ENCODE data around the gene MS4A3. TPM values are rescaled to one million over a fixed set of nuclear protein-coding genes. Genes with fewer than 3 reads are reported as not detected.
"Not testable (repeated sequence)": the region's sequence is repeated elsewhere in the genome, so short reads cannot be mapped to it uniquely, and the experiment has no call there.

The MS4A3 gene
- total and polyA plus RNA-seq, 2 donors = 2.2 to 7.8 TPM

DNA sequence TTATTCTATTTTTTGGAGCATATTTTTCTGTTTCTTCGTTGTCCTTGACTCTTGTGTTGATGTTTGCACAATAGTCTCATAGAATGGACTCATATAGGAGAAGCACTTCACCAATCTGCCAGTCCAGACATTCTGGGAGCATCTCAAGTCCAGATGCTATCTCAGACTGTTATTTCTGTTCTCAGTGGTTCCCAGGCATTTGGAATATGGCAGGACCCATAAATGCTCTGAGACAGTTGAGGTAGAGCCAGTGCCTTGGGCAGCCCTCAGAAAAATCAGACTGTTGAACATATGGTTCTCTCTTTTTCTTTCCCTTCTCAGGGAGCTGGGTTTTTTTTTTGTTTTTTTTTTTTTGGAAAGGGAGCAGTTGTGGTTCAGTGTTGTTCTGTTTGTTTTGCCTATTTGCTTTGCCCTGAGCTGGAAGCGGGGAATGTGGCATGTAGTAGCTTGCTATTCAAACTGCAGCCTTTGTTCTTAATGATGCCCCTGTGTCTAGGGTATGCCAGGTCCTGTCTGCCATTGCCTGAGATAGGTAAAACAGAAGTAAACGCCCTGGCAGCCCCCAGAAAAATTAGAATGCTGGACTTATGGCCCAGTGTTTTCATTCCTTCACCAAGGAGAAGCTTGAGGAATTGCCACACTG, 28.3 kb downstream of the MS4A3 start:
- no peaks in the 10 kb centered on the region for H3K36me3 ChIP-seq (ENCODE audit: control insufficient read depth in 2 of 2, insufficient read depth in 2 of 2, low read length in 1 of 2)
- H3K27ac ChIP-seq (ENCODE audit: low read depth in 1 of 2, low read length in 1 of 2) = no peak overlapping the region
- no peak for DNase-seq (ENCODE audit: low read depth in 6 of 9, low spot score in 9 of 9)
- H3K27me3 ChIP-seq (ENCODE audit: control insufficient read depth in 2 of 2, insufficient read depth in 1 of 2, low read length in 1 of 2) = no peaks in the 10 kb centered on the region
- 92% methylated on average over 3 of the region's 3 CpGs for WGBS
- no peaks in the 10 kb centered on the region for H3K4me1 ChIP-seq (ENCODE audit: control insufficient read depth in 2 of 2, insufficient read depth in 2 of 2, low read length in 2 of 2)
- no peaks in the 10 kb centered on the region for H3K9me3 ChIP-seq (ENCODE audit: control insufficient read depth in 2 of 2, insufficient read depth in 1 of 2, low read length in 1 of 2)
- no peak overlapping the region for H3K4me3 ChIP-seq (ENCODE audit: low read length in 2 of 2)

DNA sequence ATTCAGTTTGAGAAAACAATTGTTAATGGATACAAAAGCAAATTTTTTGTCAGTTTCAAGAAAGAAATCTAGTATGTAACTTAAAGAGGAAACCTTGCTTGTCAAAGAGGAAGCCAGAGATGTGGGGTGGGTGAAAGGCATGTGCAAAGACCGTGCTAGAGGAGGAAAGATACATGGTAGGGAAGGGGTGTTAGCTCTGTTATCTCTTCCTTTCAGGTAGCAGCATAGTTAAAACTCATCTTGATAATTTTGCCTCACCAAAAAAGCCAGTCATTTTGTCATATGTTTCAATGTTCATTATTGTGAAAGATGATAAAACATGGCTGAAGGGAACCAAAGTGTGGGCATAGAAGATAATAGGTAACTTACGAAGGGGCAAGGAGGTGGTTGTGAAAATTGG, 29.4 kb downstream of the MS4A3 start:
- Histone ChIP-seq H3K27ac (ENCODE audit: low read depth in 1 of 2, low read length in 1 of 2) (no peak overlapping the region), H3K9me3 (ENCODE audit: control insufficient read depth in 2 of 2, insufficient read depth in 1 of 2, low read length in 1 of 2) (no peaks in the 10 kb centered on the region), H3K4me1 (ENCODE audit: control insufficient read depth in 2 of 2, insufficient read depth in 2 of 2, low read length in 2 of 2) (no peaks in the 10 kb centered on the region), H3K36me3 (ENCODE audit: control insufficient read depth in 2 of 2, insufficient read depth in 2 of 2, low read length in 1 of 2) (no peaks in the 10 kb centered on the region), H3K27me3 (ENCODE audit: control insufficient read depth in 2 of 2, insufficient read depth in 1 of 2, low read length in 1 of 2) (no peaks in the 10 kb centered on the region), H3K4me3 (ENCODE audit: low read length in 2 of 2) (no peak overlapping the region)
- WGBS = 59% methylated on average over 2 of the region's 2 CpGs
- no peak for DNase-seq (ENCODE audit: low read depth in 6 of 9, low spot score in 9 of 9)

DNA sequence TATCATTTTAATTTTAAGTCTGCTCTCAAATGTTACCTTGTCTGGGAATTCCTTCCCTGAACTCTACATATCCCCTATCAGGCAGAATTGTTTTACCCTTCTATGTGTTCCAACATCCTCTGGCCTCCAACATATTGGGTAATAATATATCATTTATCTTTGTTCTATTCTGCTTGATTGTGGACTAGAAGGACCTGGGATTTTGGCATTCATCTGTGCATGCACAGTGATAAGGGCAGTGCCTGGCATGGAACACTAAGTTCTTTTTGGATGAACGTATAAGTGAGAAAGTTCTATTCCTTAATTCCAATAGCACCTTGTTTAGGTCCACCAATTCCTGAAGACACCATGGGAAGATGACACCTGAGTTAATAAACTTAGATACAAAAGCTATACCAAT, 30.8 kb downstream of the MS4A3 start:
- Histone ChIP-seq H3K27ac (ENCODE audit: low read depth in 1 of 2, low read length in 1 of 2) (no peak overlapping the region), H3K9me3 (ENCODE audit: control insufficient read depth in 2 of 2, insufficient read depth in 1 of 2, low read length in 1 of 2) (no peaks in the 10 kb centered on the region), H3K36me3 (ENCODE audit: control insufficient read depth in 2 of 2, insufficient read depth in 2 of 2, low read length in 1 of 2) (no peaks in the 10 kb centered on the region), H3K4me3 (ENCODE audit: low read length in 2 of 2) (no peak overlapping the region), H3K4me1 (ENCODE audit: control insufficient read depth in 2 of 2, insufficient read depth in 2 of 2, low read length in 2 of 2) (no peaks in the 10 kb centered on the region), H3K27me3 (ENCODE audit: control insufficient read depth in 2 of 2, insufficient read depth in 1 of 2, low read length in 1 of 2) (no peaks in the 10 kb centered on the region)
- 96% methylated on average over 1 of the region's 1 CpG for WGBS
- no peak for DNase-seq (ENCODE audit: low read depth in 6 of 9, low spot score in 9 of 9)

DNA sequence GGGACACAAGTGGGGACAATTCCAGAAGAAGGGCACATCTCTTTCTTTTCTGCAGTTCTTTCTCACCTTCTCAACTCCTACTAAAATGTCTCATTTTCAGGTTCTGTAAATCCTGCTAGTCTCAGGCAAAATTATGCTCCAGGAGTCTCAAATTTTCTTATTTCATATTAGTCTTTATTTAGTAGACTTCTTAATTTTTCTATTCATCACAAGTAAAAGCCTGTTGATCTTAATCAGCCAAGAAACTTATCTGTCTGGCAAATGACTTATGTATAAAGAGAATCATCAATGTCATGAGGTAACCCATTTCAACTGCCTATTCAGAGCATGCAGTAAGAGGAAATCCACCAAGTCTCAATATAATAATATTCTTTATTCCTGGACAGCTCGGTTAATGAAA, 31.9 kb downstream of the MS4A3 start, which contains the start of gene MS4A2:
Gene MS4A2 (plus strand): TSS at position 301 of the 400 bp plus-strand sequence. CDS start 102 bp downstream, outside the sequence.
- H3K27ac ChIP-seq (ENCODE audit: low read depth in 1 of 2, low read length in 1 of 2) = no peak within 1 kb of the TSS
- WGBS = 97% methylated on average over 1 of the region's 1 CpG

DNA sequence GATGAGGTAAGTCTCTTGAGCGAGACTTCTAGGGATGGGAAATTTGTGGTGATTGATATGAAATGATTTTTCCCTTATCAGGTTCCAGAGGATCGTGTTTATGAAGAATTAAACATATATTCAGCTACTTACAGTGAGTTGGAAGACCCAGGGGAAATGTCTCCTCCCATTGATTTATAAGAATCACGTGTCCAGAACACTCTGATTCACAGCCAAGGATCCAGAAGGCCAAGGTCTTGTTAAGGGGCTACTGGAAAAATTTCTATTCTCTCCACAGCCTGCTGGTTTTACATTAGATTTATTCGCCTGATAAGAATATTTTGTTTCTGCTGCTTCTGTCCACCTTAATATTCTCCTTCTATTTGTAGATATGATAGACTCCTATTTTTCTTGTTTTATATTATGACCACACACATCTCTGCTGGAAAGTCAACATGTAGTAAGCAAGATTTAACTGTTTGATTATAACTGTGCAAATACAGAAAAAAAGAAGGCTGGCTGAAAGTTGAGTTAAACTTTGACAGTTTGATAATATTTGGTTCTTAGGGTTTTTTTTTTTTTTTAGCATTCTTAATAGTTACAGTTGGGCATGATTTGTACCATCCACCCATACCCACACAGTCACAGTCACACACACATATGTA, 39.1 kb downstream of the MS4A3 start:
- Histone ChIP-seq H3K36me3 (ENCODE audit: control insufficient read depth in 2 of 2, insufficient read depth in 2 of 2, low read length in 1 of 2) (no peaks in the 10 kb centered on the region), H3K9me3 (ENCODE audit: control insufficient read depth in 2 of 2, insufficient read depth in 1 of 2, low read length in 1 of 2) (no peaks in the 10 kb centered on the region), H3K27ac (ENCODE audit: low read depth in 1 of 2, low read length in 1 of 2) (no peak overlapping the region), H3K27me3 (ENCODE audit: control insufficient read depth in 2 of 2, insufficient read depth in 1 of 2, low read length in 1 of 2) (no peaks in the 10 kb centered on the region), H3K4me3 (ENCODE audit: low read length in 2 of 2) (no peak overlapping the region), H3K4me1 (ENCODE audit: control insufficient read depth in 2 of 2, insufficient read depth in 2 of 2, low read length in 2 of 2) (no peaks in the 10 kb centered on the region)
- 90% methylated on average over 4 of the region's 4 CpGs for WGBS
- DNase-seq (ENCODE audit: low read depth in 6 of 9, low spot score in 9 of 9) = no peak

More for the DNA sequence above, 31.9 kb downstream of the MS4A3 start, which contains the start of gene MS4A2:
- H3K27me3 ChIP-seq (ENCODE audit: control insufficient read depth in 2 of 2, insufficient read depth in 1 of 2, low read length in 1 of 2) = no peaks in the 10 kb centered on the region
- no peak within 1 kb of the TSS for H3K4me3 ChIP-seq (ENCODE audit: low read length in 2 of 2)
- no peaks in the 10 kb centered on the region for H3K4me1 ChIP-seq (ENCODE audit: control insufficient read depth in 2 of 2, insufficient read depth in 2 of 2, low read length in 2 of 2)
- H3K36me3 ChIP-seq (ENCODE audit: control insufficient read depth in 2 of 2, insufficient read depth in 2 of 2, low read length in 1 of 2) = no peaks in the 10 kb centered on the region
- no peaks in the 10 kb centered on the region for H3K9me3 ChIP-seq (ENCODE audit: control insufficient read depth in 2 of 2, insufficient read depth in 1 of 2, low read length in 1 of 2)
- DNase-seq (ENCODE audit: low read depth in 6 of 9, low spot score in 9 of 9) = no peak

DNA sequence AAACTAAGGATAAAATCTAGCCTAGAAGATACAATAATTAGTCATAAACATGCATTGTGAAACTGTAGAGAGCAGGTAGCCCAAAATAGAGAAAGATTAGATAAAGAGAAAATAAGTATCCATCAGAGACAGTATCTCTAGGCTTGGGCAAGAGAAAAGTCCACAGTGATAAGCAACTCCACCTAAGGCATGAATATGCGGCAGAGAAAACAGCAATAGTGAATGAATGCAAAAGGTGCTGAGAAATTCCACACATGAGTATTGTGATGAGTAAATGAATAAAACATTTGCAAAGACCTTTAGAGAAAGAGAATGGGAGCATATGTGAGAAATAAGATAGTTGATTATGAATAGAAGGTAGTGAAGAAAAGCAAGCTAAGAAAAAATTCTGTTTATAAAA, 40.7 kb downstream of the MS4A3 start:
- DNase-seq (ENCODE audit: low read depth in 6 of 9, low spot score in 9 of 9) = no peak
- H3K4me1 ChIP-seq (ENCODE audit: control insufficient read depth in 2 of 2, insufficient read depth in 2 of 2, low read length in 2 of 2) = no peaks in the 10 kb centered on the region
- H3K9me3 ChIP-seq (ENCODE audit: control insufficient read depth in 2 of 2, insufficient read depth in 1 of 2, low read length in 1 of 2) = no peaks in the 10 kb centered on the region
- H3K27ac ChIP-seq (ENCODE audit: low read depth in 1 of 2, low read length in 1 of 2) = no peak overlapping the region
- WGBS = 100% methylated on average over 1 of the region's 1 CpG
- H3K36me3 ChIP-seq (ENCODE audit: control insufficient read depth in 2 of 2, insufficient read depth in 2 of 2, low read length in 1 of 2) = no peaks in the 10 kb centered on the region
- no peak overlapping the region for H3K4me3 ChIP-seq (ENCODE audit: low read length in 2 of 2)
- H3K27me3 ChIP-seq (ENCODE audit: control insufficient read depth in 2 of 2, insufficient read depth in 1 of 2, low read length in 1 of 2) = no peaks in the 10 kb centered on the region

DNA sequence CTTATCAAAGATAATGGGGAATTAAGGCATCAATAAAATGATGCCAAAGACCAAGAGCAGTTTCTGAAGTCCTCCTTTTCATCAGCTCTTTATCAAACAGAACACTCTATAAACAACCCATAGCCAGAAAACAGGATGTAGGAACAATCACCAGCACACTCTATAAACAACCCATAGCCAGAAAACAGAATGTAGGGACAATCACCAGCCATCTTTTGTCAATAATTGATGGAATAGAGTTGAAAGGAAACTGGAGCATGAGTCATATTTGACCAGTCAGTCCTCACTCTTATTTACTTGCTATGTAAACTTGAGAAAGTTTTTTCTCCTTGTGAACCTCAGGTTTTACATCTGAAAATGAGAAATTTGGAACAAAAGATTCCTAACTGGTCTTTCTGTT, 42.0 kb downstream of the MS4A3 start:
- Histone ChIP-seq H3K36me3 (ENCODE audit: control insufficient read depth in 2 of 2, insufficient read depth in 2 of 2, low read length in 1 of 2) (no peaks in the 10 kb centered on the region), H3K27ac (ENCODE audit: low read depth in 1 of 2, low read length in 1 of 2) (no peak overlapping the region), H3K4me3 (ENCODE audit: low read length in 2 of 2) (no peak overlapping the region), H3K4me1 (ENCODE audit: control insufficient read depth in 2 of 2, insufficient read depth in 2 of 2, low read length in 2 of 2) (no peaks in the 10 kb centered on the region), H3K9me3 (ENCODE audit: control insufficient read depth in 2 of 2, insufficient read depth in 1 of 2, low read length in 1 of 2) (no peaks in the 10 kb centered on the region), H3K27me3 (ENCODE audit: control insufficient read depth in 2 of 2, insufficient read depth in 1 of 2, low read length in 1 of 2) (no peaks in the 10 kb centered on the region)
- DNase-seq (ENCODE audit: low read depth in 6 of 9, low spot score in 9 of 9) = no peak

DNA sequence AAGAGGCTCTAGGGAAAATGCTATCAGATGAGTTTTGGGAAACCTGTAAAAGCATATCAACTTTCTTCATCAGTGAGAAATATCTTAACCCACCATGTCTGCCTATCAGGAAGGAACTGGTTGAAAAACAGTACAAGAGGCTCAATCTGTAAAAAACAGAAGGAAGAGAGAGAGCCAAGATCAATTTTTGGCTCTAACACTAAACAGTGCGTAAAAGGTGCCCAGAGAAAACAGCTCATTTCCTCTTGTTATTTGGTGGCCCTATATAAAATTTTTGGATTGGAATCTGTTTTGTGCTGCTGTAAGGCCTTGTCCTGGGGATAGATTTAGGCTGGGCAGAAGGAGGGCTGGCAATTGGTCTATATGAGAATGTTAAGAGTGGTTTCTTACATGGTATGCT, 44.1 kb downstream of the MS4A3 start:
- Histone ChIP-seq H3K27ac (ENCODE audit: low read depth in 1 of 2, low read length in 1 of 2) (no peak overlapping the region), H3K27me3 (ENCODE audit: control insufficient read depth in 2 of 2, insufficient read depth in 1 of 2, low read length in 1 of 2) (no peaks in the 10 kb centered on the region), H3K4me3 (ENCODE audit: low read length in 2 of 2) (no peak overlapping the region), H3K4me1 (ENCODE audit: control insufficient read depth in 2 of 2, insufficient read depth in 2 of 2, low read length in 2 of 2) (no peaks in the 10 kb centered on the region), H3K9me3 (ENCODE audit: control insufficient read depth in 2 of 2, insufficient read depth in 1 of 2, low read length in 1 of 2) (no peaks in the 10 kb centered on the region), H3K36me3 (ENCODE audit: control insufficient read depth in 2 of 2, insufficient read depth in 2 of 2, low read length in 1 of 2) (no peaks in the 10 kb centered on the region)
- WGBS = 97% methylated on average over 1 of the region's 1 CpG
- DNase-seq (ENCODE audit: low read depth in 6 of 9, low spot score in 9 of 9) = no peak

DNA sequence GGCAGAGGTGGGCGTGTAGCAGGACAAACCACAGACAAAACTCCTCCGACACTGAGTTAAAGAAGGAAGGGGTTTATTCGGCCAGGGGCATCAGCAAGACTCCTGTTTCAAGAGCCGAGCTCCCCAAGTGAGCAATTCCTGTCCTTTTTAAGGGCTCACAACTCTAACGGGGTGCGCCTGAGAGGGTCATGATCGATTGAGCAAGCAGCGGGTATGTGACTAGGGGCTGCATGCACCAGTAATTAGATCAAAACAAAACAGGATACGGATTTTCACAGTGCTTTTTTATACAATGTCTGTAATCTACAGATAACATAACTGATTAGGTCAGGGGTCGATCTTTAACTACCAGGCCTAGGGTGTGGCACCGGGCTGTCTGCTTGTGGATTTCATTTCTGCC, 44.9 kb downstream of the MS4A3 start:
- 80% methylated on average over 11 of the region's 11 CpGs for WGBS
- H3K4me3 ChIP-seq (ENCODE audit: low read length in 2 of 2); DNase-seq (ENCODE audit: low read depth in 6 of 9, low spot score in 9 of 9): not testable (repeated sequence)

More for the DNA sequence above, 44.9 kb downstream of the MS4A3 start:
- not testable (repeated sequence) for H3K36me3 ChIP-seq (ENCODE audit: control insufficient read depth in 2 of 2, insufficient read depth in 2 of 2, low read length in 1 of 2); H3K27ac ChIP-seq (ENCODE audit: low read depth in 1 of 2, low read length in 1 of 2); H3K4me1 ChIP-seq (ENCODE audit: control insufficient read depth in 2 of 2, insufficient read depth in 2 of 2, low read length in 2 of 2); H3K27me3 ChIP-seq (ENCODE audit: control insufficient read depth in 2 of 2, insufficient read depth in 1 of 2, low read length in 1 of 2); H3K9me3 ChIP-seq (ENCODE audit: control insufficient read depth in 2 of 2, insufficient read depth in 1 of 2, low read length in 1 of 2)

Data from thymus (tissue), 11 donors.